ENCODE measurements around the gene CCNI2.

CCNI2 gene

DNA sequence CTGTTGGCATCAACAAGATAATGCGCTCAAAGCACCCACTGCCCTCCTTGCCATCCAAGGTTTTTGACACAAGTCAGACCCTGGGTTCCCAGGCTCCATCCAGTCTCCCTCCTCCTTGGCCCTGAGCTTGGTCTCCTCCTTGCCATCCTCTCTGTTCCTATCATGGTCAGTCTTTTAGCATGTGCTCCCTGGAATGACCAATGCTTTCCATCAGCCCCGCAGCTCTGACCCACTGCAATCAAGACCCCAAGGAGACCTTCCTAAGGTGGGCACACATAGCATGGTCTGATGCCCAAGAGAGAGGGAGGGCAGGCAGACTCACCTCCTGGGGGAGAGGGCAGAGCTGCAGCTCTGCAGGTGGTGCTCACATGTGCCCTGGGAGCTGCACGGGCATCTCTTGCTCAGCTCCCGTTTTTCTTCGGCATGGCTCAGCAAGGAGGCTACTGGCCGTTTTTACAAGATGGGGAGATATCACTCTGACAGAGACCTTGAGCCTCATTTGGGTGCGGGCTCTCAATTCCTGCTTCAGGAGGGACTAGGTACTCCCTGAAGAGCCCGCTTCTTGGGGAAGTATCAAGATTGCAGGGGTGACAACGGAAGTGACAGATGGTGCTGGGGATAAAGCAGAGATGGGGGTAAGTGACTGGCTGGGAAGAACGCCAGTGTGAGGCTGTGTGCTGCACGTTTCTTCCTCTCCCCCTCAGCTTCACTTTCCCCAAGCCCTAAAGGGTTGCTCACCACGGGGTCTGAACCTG, 26.6 kb downstream of the CCNI2 start:
- no peaks in the 10 kb centered on the region for H3K9me3 ChIP-seq (replicated peaks; ENCODE audit: insufficient read depth, low read length)
- peaks cover 13% of the 10 kb centered on the region for H3K27me3 ChIP-seq (replicated peaks; ENCODE audit: insufficient read depth, low read length)
- no peak for DNase-seq
- H3K9me2 ChIP-seq (replicated peaks; ENCODE audit: insufficient read depth, low read length) = no peaks in the 10 kb centered on the region
- no peaks in the 10 kb centered on the region for H3K79me2 ChIP-seq (ENCODE audit: low read length)
- H3F3A ChIP-seq (ENCODE audit: insufficient read depth, low read length) = peaks cover 8% of the 10 kb centered on the region; the same call in 1 of the 2 replicates
- no peak overlapping the region for H3K4me2 ChIP-seq (ENCODE audit: low read depth, low read length)
- no peak overlapping the region for H3K9ac ChIP-seq (ENCODE audit: low read length)
- no peak overlapping the region for H2AFZ ChIP-seq (ENCODE audit: low read length)
- H3K4me3 ChIP-seq (ENCODE audit: low read length) = no peak overlapping the region
- H3K4me1 ChIP-seq (ENCODE audit: low read length) = no peaks in the 10 kb centered on the region
- no peak overlapping the region for H3K27ac ChIP-seq (ENCODE audit: low read length)
- no peaks in the 10 kb centered on the region for H3K36me3 ChIP-seq (replicated peaks; ENCODE audit: insufficient read depth, low read length)
- TF ChIP-seq, protein P1, sequence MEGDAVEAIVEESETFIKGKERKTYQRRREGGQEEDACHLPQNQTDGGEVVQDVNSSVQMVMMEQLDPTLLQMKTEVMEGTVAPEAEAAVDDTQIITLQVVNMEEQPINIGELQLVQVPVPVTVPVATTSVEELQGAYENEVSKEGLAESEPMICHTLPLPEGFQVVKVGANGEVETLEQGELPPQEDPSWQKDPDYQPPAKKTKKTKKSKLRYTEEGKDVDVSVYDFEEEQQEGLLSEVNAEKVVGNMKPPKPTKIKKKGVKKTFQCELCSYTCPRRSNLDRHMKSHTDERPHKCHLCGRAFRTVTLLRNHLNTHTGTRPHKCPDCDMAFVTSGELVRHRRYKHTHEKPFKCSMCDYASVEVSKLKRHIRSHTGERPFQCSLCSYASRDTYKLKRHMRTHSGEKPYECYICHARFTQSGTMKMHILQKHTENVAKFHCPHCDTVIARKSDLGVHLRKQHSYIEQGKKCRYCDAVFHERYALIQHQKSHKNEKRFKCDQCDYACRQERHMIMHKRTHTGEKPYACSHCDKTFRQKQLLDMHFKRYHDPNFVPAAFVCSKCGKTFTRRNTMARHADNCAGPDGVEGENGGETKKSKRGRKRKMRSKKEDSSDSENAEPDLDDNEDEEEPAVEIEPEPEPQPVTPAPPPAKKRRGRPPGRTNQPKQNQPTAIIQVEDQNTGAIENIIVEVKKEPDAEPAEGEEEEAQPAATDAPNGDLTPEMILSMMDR (IDR thresholded peaks at IDR 0.05; ENCODE audit: low read length) = no peak
- no peak for TF ChIP-seq EZH2phosphoT487 (IDR thresholded peaks at IDR 0.05; ENCODE audit: low read length)
- no peak for TF ChIP-seq EZH2 (optimal IDR thresholded peaks at IDR 0.05; ENCODE audit: low read depth, low read length)
- no peaks in the 10 kb centered on the region for H4K20me1 ChIP-seq (ENCODE audit: insufficient read depth, low read length)

DNA sequence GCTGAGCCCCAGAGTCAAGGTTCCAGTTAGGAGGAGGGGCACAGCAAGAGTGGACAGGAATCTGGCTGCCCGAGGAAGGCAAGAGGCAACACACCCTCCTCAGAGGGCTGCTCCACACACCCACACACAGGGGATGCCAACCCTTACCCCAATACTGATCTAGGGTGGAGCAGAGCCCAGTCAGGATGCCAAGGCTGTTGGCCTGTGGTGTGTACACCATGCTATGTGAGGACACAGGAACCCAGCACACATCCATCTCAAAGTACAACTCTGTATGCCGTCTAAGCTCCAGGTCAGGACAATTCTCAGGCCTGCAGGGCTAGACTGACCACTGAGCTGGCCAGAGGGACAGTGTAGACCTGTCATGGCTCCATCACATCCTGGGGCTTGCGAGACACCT, 27.2 kb downstream of the CCNI2 start:
- Histone ChIP-seq H3K4me3 (ENCODE audit: low read length) (no peak overlapping the region), H4K20me1 (ENCODE audit: insufficient read depth, low read length) (no peaks in the 10 kb centered on the region), H3K79me2 (ENCODE audit: low read length) (no peaks in the 10 kb centered on the region), H3K27ac (ENCODE audit: low read length) (no peak overlapping the region), H3K27me3 (replicated peaks; ENCODE audit: insufficient read depth, low read length) (peaks cover 20% of the 10 kb centered on the region), H3K4me2 (ENCODE audit: low read depth, low read length) (no peak overlapping the region), H3F3A (ENCODE audit: insufficient read depth, low read length) (peaks cover 8% of the 10 kb centered on the region; the same call in 1 of the 2 replicates), H3K9me2 (replicated peaks; ENCODE audit: insufficient read depth, low read length) (no peaks in the 10 kb centered on the region), H3K36me3 (replicated peaks; ENCODE audit: insufficient read depth, low read length) (no peaks in the 10 kb centered on the region), H3K9me3 (replicated peaks; ENCODE audit: insufficient read depth, low read length) (no peaks in the 10 kb centered on the region), H3K9ac (ENCODE audit: low read length) (no peak overlapping the region), H2AFZ (ENCODE audit: low read length) (no peak overlapping the region), H3K4me1 (ENCODE audit: low read length) (no peaks in the 10 kb centered on the region)
- TF ChIP-seq EZH2 (optimal IDR thresholded peaks at IDR 0.05; ENCODE audit: low read depth, low read length) (no peak), EZH2phosphoT487 (IDR thresholded peaks at IDR 0.05; ENCODE audit: low read length) (no peak)
- TF ChIP-seq, protein P1 (IDR thresholded peaks at IDR 0.05; ENCODE audit: low read length) = no peak
- no peak for DNase-seq

DNA sequence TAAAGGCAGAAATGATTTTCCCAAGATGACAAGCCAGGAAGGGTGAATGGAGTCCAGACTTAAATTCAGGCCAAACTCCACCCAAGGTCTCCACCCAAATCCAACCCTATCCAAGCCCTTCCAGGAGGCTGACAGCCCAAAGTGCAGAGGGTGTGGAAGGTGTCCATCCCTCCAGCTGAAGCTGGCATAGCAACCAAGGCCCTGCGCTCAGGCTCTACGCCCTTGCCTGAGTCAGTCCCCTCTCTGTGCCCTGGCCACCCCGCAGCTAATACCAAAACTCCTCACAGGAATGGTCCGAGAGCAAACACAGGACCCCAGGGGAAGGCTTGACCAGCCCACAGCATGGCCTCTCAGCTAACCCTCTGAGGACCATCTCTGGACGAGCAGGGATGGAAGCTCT, 27.7 kb downstream of the CCNI2 start:
- no peak overlapping the region for H3K27ac ChIP-seq (ENCODE audit: low read length)
- no peak overlapping the region for H3K4me2 ChIP-seq (ENCODE audit: low read depth, low read length)
- no peaks in the 10 kb centered on the region for H3K36me3 ChIP-seq (replicated peaks; ENCODE audit: insufficient read depth, low read length)
- 0 out of 2 replicates have a peak, but pooled peaks cover 3% of the 10 kb centered on the region for H3K4me1 ChIP-seq (ENCODE audit: low read length)
- H3K9me3 ChIP-seq (replicated peaks; ENCODE audit: insufficient read depth, low read length) = no peaks in the 10 kb centered on the region
- no peak overlapping the region for H3K4me3 ChIP-seq (ENCODE audit: low read length)
- peaks cover 25% of the 10 kb centered on the region for H3K27me3 ChIP-seq (replicated peaks; ENCODE audit: insufficient read depth, low read length)
- no peak overlapping the region for H2AFZ ChIP-seq (ENCODE audit: low read length)
- no peaks in the 10 kb centered on the region for H3K79me2 ChIP-seq (ENCODE audit: low read length)
- TF ChIP-seq, protein P1 (IDR thresholded peaks at IDR 0.05; ENCODE audit: low read length) = no peak
- TF ChIP-seq EZH2 (optimal IDR thresholded peaks at IDR 0.05; ENCODE audit: low read depth, low read length) (no peak), EZH2phosphoT487 (IDR thresholded peaks at IDR 0.05; ENCODE audit: low read length) (no peak)
- no peak overlapping the region for H3K9ac ChIP-seq (ENCODE audit: low read length)
- no peak for DNase-seq
- no peaks in the 10 kb centered on the region for H3K9me2 ChIP-seq (replicated peaks; ENCODE audit: insufficient read depth, low read length)
- peaks cover 8% of the 10 kb centered on the region; the same call in 1 of the 2 replicates for H3F3A ChIP-seq (ENCODE audit: insufficient read depth, low read length)
- no peaks in the 10 kb centered on the region for H4K20me1 ChIP-seq (ENCODE audit: insufficient read depth, low read length)
